H1 (cell line): ENCODE results near the gene PRDM5. TPM values are rescaled to one million over a fixed set of nuclear protein-coding genes. Genes with fewer than 3 reads are reported as not detected.

Experiments used
- CTCF ChIA-PET: fragments of 300-600 bp; sonication (Branson Sonifier 250); formaldehyde crosslinking; loops from one replicate; lab custom pipeline; 2021; ENCODE audit not compliant: partially characterized antibody; lab: Charles Lee
- POLR2A ChIA-PET: fragments of 300-600 bp; sonication (Branson Sonifier 250); formaldehyde crosslinking; loops from one replicate; lab custom pipeline; 2021; ENCODE audit warnings: inconsistent platforms; ENCODE audit not compliant: partially characterized antibody; lab: Charles Lee
- DNase-seq, 2 experiments: peaks; one replicate each; pipeline versions ENCODE4 v3.0.0 to v3.0.0-alpha.2; 2010 to 2022; ENCODE audit warnings: low spot score in 2 of 2, low read depth in 1 of 2, mixed read lengths in 1 of 2
- FAIRE-seq: peaks from 2 replicates; lab custom pipeline; 2011; peaks lifted over from hg19 to GRCh38; lab: Jason Lieb, UNC
- H2AFZ ChIP-seq: 2 replicates; pipeline ENCODE4 v1.8.1; 2012; ENCODE audit warnings: low read length, inconsistent platforms
- H2AK5ac ChIP-seq: 2 replicates; pipeline ENCODE4 v1.6.1; 2013; ENCODE audit warnings: low read depth, low read length
- H2BK120ac ChIP-seq: replicated peaks from 2 replicates; pipeline ENCODE3; 2013; ENCODE audit warnings: low read depth, low read length, inconsistent platforms
- H2BK12ac ChIP-seq: 2 replicates; pipeline ENCODE4 v1.6.1; 2013; ENCODE audit warnings: low read depth, low read length
- H2BK15ac ChIP-seq: 2 replicates; pipeline ENCODE4 v1.6.1; 2013; ENCODE audit warnings: low read length
- H2BK20ac ChIP-seq: 2 replicates; pipeline ENCODE4 v1.6.1; 2013; ENCODE audit warnings: low read length
- H2BK5ac ChIP-seq: 2 replicates; pipeline ENCODE4 v1.6.1; 2013; ENCODE audit warnings: low read depth, low read length
- H3K14ac ChIP-seq: 2 replicates; pipeline ENCODE4 v1.6.1; 2013; ENCODE audit warnings: inconsistent platforms; ENCODE audit not compliant: insufficient read length
- H3K18ac ChIP-seq: 2 replicates; pipeline ENCODE4 v1.6.1; 2013; ENCODE audit warnings: low read length; ENCODE audit errors: extremely low read depth
- H3K23ac ChIP-seq: 2 replicates; pipeline ENCODE4 v1.6.1; 2013; ENCODE audit warnings: inconsistent platforms; ENCODE audit not compliant: insufficient read length
- H3K23me2 ChIP-seq: 2 replicates; pipeline ENCODE4 v1.6.1; 2013; ENCODE audit warnings: low read depth, low read length
- H3K27ac ChIP-seq: 2 replicates; pipeline ENCODE4 v1.6.1; 2011; ENCODE audit warnings: low read depth, low read length, inconsistent platforms
- H3K27me3 ChIP-seq, 4 experiments: replicated peaks in 1 of 4; 1 replicate in 1 of 4; 2 replicates in 3 of 4; pipeline versions ENCODE4 v1.6.1 to v1.8.1; 2011 to 2013; ENCODE audit warnings: low read length in 3 of 4, mild to moderate bottlenecking in 3 of 4, inconsistent platforms in 2 of 4, mixed read lengths in 2 of 4, moderate library complexity in 1 of 4; ENCODE audit not compliant: control insufficient read depth in 3 of 4, insufficient read depth in 3 of 4; ENCODE audit errors: extremely low read depth in 1 of 4
- H3K36me3 ChIP-seq, 4 experiments: 2 replicates each; pipeline versions ENCODE4 v1.6.1 to v1.8.1; 2011 to 2013; ENCODE audit warnings: mild to moderate bottlenecking in 4 of 4, low read length in 3 of 4, moderate library complexity in 2 of 4, control low read depth in 1 of 4, inconsistent platforms in 1 of 4; ENCODE audit not compliant: insufficient read depth in 4 of 4, control insufficient read depth in 2 of 4
- H3K4ac ChIP-seq: replicated peaks from 2 replicates; pipeline ENCODE3; 2013; ENCODE audit warnings: low read length, low read depth, mixed read lengths, inconsistent platforms; ENCODE audit not compliant: insufficient read length
- H3K4me1 ChIP-seq, 4 experiments: replicated peaks in 1 of 4; 1 replicate in 1 of 4; 2 replicates in 3 of 4; pipeline versions ENCODE4 v1.6.1 to v1.8.1; 2011 to 2013; ENCODE audit warnings: low read length in 3 of 4, inconsistent platforms in 2 of 4, mixed read lengths in 1 of 4; ENCODE audit not compliant: insufficient read depth in 4 of 4, control insufficient read depth in 3 of 4
- H3K4me2 ChIP-seq, 2 experiments: 2 replicates each; pipeline versions ENCODE4 v1.6.1 to v1.8.1; 2011 to 2013; ENCODE audit warnings: low read depth in 2 of 2, low read length in 2 of 2, control low read depth in 1 of 2, inconsistent platforms in 1 of 2, mild to moderate bottlenecking in 1 of 2; ENCODE audit not compliant: insufficient read depth in 1 of 2
- H3K4me3 ChIP-seq, 4 experiments: fragments of 200-600, 300-600 bp in 1 of 4; sonication (generic), shearing (Covaris generic), sonication (Bioruptor Twin) in 1 of 4; 2 replicates each; pipeline versions ENCODE4 v1.5.1 to v1.8.1; 2011 to 2016; ENCODE audit warnings: low read length in 4 of 4, low read depth in 3 of 4, control low read depth in 2 of 4, inconsistent platforms in 2 of 4, mild to moderate bottlenecking in 2 of 4, mixed read lengths in 1 of 4, moderate library complexity in 1 of 4; ENCODE audit not compliant: insufficient read depth in 2 of 4; ENCODE audit errors: extremely low read depth in 1 of 4
- H3K56ac ChIP-seq: replicated peaks from 2 replicates; pipeline ENCODE3; 2013; ENCODE audit warnings: low read depth, mild to moderate bottlenecking, mixed read lengths, low read length, inconsistent platforms; ENCODE audit not compliant: insufficient read length
- H3K79me1 ChIP-seq: 2 replicates; pipeline ENCODE4 v1.6.1; 2013; ENCODE audit warnings: low read depth, low read length, control low read depth
- H3K79me2 ChIP-seq, 2 experiments: 2 replicates each; pipeline versions ENCODE4 v1.6.1 to v1.8.1; 2012 to 2013; ENCODE audit warnings: low read length in 2 of 2, mild to moderate bottlenecking in 2 of 2, inconsistent platforms in 1 of 2; ENCODE audit not compliant: insufficient read depth in 2 of 2, control insufficient read depth in 1 of 2
- H3K9ac ChIP-seq, 4 experiments: replicated peaks in 1 of 4; 1 replicate in 1 of 4; 2 replicates in 3 of 4; pipeline versions ENCODE4 v1.6.1 to v1.8.1; 2011 to 2013; ENCODE audit warnings: low read depth in 3 of 4, low read length in 3 of 4, control low read depth in 2 of 4, mild to moderate bottlenecking in 2 of 4, moderate library complexity in 2 of 4, inconsistent platforms in 1 of 4; ENCODE audit errors: extremely low read depth in 1 of 4
- H3K9me3 ChIP-seq, 2 experiments: 2 replicates each; pipeline versions ENCODE4 v1.6.1 to v1.8.1; 2012 to 2013; ENCODE audit warnings: mild to moderate bottlenecking in 2 of 2, moderate library complexity in 2 of 2, control low read depth in 1 of 2, inconsistent platforms in 1 of 2, low read depth in 1 of 2, low read length in 1 of 2, mixed read lengths in 1 of 2; ENCODE audit not compliant: insufficient read depth in 2 of 2
- H4K20me1 ChIP-seq, 2 experiments: replicated peaks in 1 of 2; 2 replicates each; pipeline versions ENCODE3 to v1.8.1; 2011 to 2013; ENCODE audit warnings: inconsistent platforms in 2 of 2, low read length in 2 of 2, mild to moderate bottlenecking in 1 of 2; ENCODE audit not compliant: insufficient read depth in 2 of 2, control insufficient read depth in 1 of 2
- H4K5ac ChIP-seq: 2 replicates; pipeline ENCODE4 v1.6.1; 2013; ENCODE audit warnings: low read length, low read depth, mixed read lengths, inconsistent platforms; ENCODE audit not compliant: insufficient read length
- H4K8ac ChIP-seq: 2 replicates; pipeline ENCODE4 v1.8.0; 2013; ENCODE audit warnings: mild to moderate bottlenecking, moderate library complexity, low read length, inconsistent platforms; ENCODE audit not compliant: insufficient read depth; ENCODE audit errors: extremely low read depth
- H4K91ac ChIP-seq: replicated peaks from 2 replicates; pipeline ENCODE3; 2013; ENCODE audit warnings: low read length, mixed read lengths, inconsistent platforms; ENCODE audit not compliant: insufficient read length
- BACH1 ChIP-seq: IDR thresholded peaks from 2 replicates; pipeline ENCODE4 v1.6.1; 2012; ENCODE audit warnings: low read length, improper control_type of control experiment
- CHD1 ChIP-seq: IDR thresholded peaks from 2 replicates; pipeline ENCODE4 v1.6.1; 2012; ENCODE audit warnings: low read depth, low read length, improper control_type of control experiment
- CREB1 ChIP-seq: IDR thresholded peaks from 2 replicates; pipeline ENCODE4 v1.6.1; 2012; ENCODE audit warnings: inconsistent platforms
- EGR1 ChIP-seq: IDR thresholded peaks from 2 replicates; pipeline ENCODE4 v1.6.1; 2011; ENCODE audit warnings: low read depth, low read length, borderline replicate concordance
- GTF2F1 ChIP-seq: IDR thresholded peaks from 2 replicates; pipeline ENCODE4 v1.6.1; 2012; ENCODE audit warnings: low read depth, low read length, improper control_type of control experiment, borderline replicate concordance
- RNF2 ChIP-seq: fragments of 200-900, 300-1000 bp; sonication (generic); IDR thresholded peaks from 2 replicates; pipeline ENCODE4 v1.7.1; 2016; ENCODE audit warnings: borderline replicate concordance, low read depth, mild to moderate bottlenecking, antibody characterized with exemption, low read length; ENCODE audit not compliant: poor library complexity, severe bottlenecking; ENCODE audit errors: missing control alignments
- RXRA ChIP-seq: IDR thresholded peaks from 2 replicates; pipeline ENCODE4 v1.6.1; 2011; ENCODE audit warnings: low read depth, mild to moderate bottlenecking, low read length, moderate library complexity; ENCODE audit not compliant: insufficient read depth
- TBP ChIP-seq: IDR thresholded peaks from 2 replicates; pipeline ENCODE4 v1.6.1; 2011; ENCODE audit warnings: low read depth, low read length, improper control_type of control experiment
- WGBS, 2 experiments: shearing (Covaris generic) in 1 of 2; methylation state at CpG; one replicate each; pipeline versions ENCODE4 v1.1.6 to v1.1.7; 2013 to 2015; ENCODE audit warnings: low lambda C conversion rate in 2 of 2, mixed read lengths in 2 of 2, inconsistent platforms in 1 of 2, low coverage in 1 of 2, missing lambda C conversion rate in 1 of 2; ENCODE audit not compliant: insufficient replicate concordance in 2 of 2, insufficient coverage in 1 of 2, insufficient read length in 1 of 2; ENCODE audit errors: extremely low coverage in 1 of 2, missing lambda C conversion rate in 1 of 2; 5-methylcytosine and 5-hydroxymethylcytosine counted together
- polyA plus RNA-seq, 7 experiments: library from polyadenylated mRNA; depleted of rRNA in 3 of 7; stranded (reverse) in 5 of 7; unstranded in 2 of 7; fragments of >200 nt in 5 of 7; fragments of 200-250 nt in 2 of 7; gene quantifications; 1 replicate in 5 of 7; 2 replicates in 1 of 7; 4 replicates in 1 of 7; pipeline versions ENCODE4 v1.2.1 to v1.2.3, GENCODE V29; 2011 to 2013; ENCODE audit warnings: missing spikeins in 2 of 7, mixed read lengths in 2 of 7
- total RNA-seq: library from RNA; stranded (reverse); fragmentation: NEBNext Ultra II Directional; extraction: Animal tissue kit (Norgen Biotek cat#: 25700); gene quantifications from 2 replicates; pipeline ENCODE4 v1.2.1, GENCODE V29; 2021
- TF ChIP-seq, protein P1 (sequence below), 3 experiments: IDR thresholded peaks; 1 replicate in 2 of 3; 2 replicates in 1 of 3; pipeline versions ENCODE4 v1.5.1 to v1.6.1; 2011; ENCODE audit warnings: low read length in 3 of 3, mild to moderate bottlenecking in 3 of 3, inconsistent platforms in 2 of 3, low read depth in 1 of 3, moderate library complexity in 1 of 3; ENCODE audit not compliant: insufficient read depth in 1 of 3; ENCODE audit errors: control extremely low read depth in 1 of 3

Gene PRDM5
- total and polyA plus RNA-seq, 2 of the 8 experiments (the other 6 are each of a cell fraction or from before 2014, with no cell fraction given), result 8.2 to 23.4 TPM

DNA sequence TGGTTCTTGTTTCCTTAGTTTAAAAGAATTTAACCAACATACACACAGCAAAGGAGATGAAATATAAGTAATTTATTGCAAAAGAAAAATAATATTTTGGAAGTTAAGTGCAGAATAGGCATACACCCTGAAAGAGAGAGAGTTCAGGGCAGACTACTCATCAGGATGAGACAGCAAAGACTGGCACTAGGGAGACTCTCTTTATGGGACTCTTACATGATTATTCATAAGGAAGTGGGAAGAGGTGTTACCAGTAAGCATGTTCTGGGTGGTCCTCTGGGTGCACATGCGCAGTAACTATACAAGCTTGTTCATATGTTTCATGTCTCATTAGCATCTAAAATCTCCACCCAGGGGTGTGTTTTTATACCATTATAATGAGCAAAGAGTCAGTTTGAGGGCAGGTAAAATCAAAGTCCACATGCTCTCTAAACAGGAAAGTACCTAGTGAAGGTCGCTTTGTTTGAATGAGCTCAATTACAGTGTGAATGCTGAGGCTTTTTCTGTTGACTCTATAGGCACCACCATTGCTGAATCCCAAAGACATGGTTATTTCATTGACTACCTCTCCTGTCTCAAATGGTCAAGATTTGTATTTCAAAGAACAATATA lies 38.2 kb upstream of the PRDM5 start:
- H2BK12ac ChIP-seq, result no peak overlapping the region
- no peak for FAIRE-seq
- no peaks in the 10 kb centered on the region for H3K27me3 ChIP-seq
- H4K20me1 ChIP-seq, result no peaks in the 10 kb centered on the region
- no peak overlapping the region for H4K91ac ChIP-seq
- H3K4me1 ChIP-seq, result peaks cover 0 to 2% (median 0%) of the 10 kb centered on the region in 4 experiments; a peak in 1 of 7 replicates
- ChIA-PET CTCF (interaction anchor here (0.6 to 2.0 kb wide), 2 partner anchors 17 to 1224 kb away, joined by 5 read pairs; no protein-coding TSS in a partner anchor), POLR2A (no interaction called here)
- DNase-seq, result no peak
- no peak overlapping the region for H3K56ac ChIP-seq
- H4K8ac ChIP-seq, result no peak overlapping the region
- H3K27ac ChIP-seq, result no peak overlapping the region
- no peak overlapping the region for H2AFZ ChIP-seq
- 46% methylated on average over 2 of the region's 2 CpGs; no CpG with 5 or more reads in 1 of the 2 experiments for WGBS, 2 experiments
- no peak overlapping the region for H2BK5ac ChIP-seq
- no peak overlapping the region for H3K4me3 ChIP-seq
- H3K18ac ChIP-seq, result no peak overlapping the region
- H2BK15ac ChIP-seq, result no peak overlapping the region
- H3K23me2 ChIP-seq, result no peaks in the 10 kb centered on the region
- H2BK20ac ChIP-seq, result no peak overlapping the region
- H3K9me3 ChIP-seq, result no peaks in the 10 kb centered on the region
- no peak overlapping the region for H2AK5ac ChIP-seq
- H3K14ac ChIP-seq, result no peak overlapping the region
- no peak overlapping the region for H3K23ac ChIP-seq
- no peak overlapping the region for H3K4me2 ChIP-seq
- H2BK120ac ChIP-seq, result no peak overlapping the region
- no peak overlapping the region for H4K5ac ChIP-seq
- H3K9ac ChIP-seq, result no peak overlapping the region
- H3K79me1 ChIP-seq, result no peaks in the 10 kb centered on the region
- TF ChIP-seq TBP (no peak), RXRA (no peak), CREB1 (no peak), EGR1 (no peak), BACH1 (no peak), CHD1 (no peak), RNF2 (no peak), GTF2F1 (no peak)
- TF ChIP-seq, protein P1, sequence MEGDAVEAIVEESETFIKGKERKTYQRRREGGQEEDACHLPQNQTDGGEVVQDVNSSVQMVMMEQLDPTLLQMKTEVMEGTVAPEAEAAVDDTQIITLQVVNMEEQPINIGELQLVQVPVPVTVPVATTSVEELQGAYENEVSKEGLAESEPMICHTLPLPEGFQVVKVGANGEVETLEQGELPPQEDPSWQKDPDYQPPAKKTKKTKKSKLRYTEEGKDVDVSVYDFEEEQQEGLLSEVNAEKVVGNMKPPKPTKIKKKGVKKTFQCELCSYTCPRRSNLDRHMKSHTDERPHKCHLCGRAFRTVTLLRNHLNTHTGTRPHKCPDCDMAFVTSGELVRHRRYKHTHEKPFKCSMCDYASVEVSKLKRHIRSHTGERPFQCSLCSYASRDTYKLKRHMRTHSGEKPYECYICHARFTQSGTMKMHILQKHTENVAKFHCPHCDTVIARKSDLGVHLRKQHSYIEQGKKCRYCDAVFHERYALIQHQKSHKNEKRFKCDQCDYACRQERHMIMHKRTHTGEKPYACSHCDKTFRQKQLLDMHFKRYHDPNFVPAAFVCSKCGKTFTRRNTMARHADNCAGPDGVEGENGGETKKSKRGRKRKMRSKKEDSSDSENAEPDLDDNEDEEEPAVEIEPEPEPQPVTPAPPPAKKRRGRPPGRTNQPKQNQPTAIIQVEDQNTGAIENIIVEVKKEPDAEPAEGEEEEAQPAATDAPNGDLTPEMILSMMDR (IDR thresholded peaks at IDR 0.05; ENCODE audit: control extremely low read depth in 1 of 3, insufficient read depth in 1 of 3, low read depth in 1 of 3, low read length in 3 of 3), result no peak
- H3K36me3 ChIP-seq, result no peaks in the 10 kb centered on the region
- no peak overlapping the region for H3K4ac ChIP-seq
- H3K79me2 ChIP-seq, result no peaks in the 10 kb centered on the region
